GM18517 (cell line): ENCODE results near the gene CLCA1.

Experiments
- ATAC-seq: cut with Tn5 transposase; IDR thresholded peaks from one replicate; pipeline ENCODE4 v1.9.1; 2021; ENCODE audit warnings: mild to moderate bottlenecking, moderate library complexity; ENCODE audit not compliant: unreplicated experiment

Gene CLCA1

DNA sequence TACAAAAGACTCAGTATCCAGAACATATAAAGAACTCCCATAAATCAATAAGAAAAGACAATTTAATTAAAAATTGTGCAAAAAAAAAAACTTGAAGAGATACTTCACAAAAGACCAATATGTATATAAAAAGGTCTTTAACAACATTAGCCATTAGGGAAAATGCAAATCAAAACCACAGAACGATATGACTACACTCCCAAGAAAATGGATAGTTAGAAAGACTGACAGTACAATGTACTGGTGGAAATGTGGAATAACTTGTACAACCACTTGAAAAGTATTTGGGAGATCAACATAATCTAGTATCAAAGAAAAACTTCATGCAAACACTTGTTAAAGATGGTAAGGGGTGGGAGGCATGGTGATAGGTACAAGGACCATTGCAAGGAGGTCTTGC, 3.9 kb upstream of the CLCA1 start:
- ATAC-seq = no peak

- no peak for ATAC-seq
Observed at GRCh38 chr1:86466109-86466844, 2.5 kb upstream of the CLCA1 start.

- ATAC-seq = no peak
Observed at GRCh38 chr1:86466986-86467385, 1.7 kb upstream of the CLCA1 start.

DNA sequence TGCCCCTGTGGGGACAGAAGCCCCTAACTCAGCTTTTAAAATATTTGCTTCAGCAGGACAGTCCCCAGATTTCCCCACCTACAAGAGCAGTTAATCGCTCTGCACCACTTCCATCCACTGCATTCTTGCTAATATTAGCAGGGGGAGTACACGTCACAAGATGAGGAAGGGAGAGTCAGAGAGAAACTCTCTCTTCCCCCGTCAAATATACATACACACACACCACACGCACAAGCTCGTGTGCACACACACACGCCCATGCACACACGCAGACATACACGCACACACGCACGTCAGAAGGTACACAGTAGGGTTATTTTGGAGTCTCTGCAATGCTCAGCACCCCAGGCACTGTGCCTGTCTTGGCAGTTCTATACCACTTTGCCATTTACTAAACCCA, 2.1 kb downstream of the CLCA1 start:
- ATAC-seq = no peak

DNA sequence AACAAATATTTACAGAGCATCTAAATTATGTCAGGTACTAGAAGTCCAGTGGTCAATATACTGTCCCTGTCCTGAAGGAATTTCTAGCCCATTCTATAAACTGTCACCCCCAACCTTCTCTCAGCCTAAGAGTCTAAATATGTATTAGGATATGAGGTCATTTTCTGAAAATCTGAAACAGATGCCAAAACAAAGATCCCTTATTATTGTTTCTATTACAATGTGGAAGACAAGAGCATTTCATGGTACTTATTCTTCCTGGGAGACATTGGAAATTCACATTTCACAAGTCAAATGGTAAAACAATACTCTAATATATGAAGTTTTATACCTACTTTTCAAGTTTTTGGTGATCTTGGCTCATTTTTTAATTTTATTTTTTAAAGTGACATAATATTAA, 2.6 kb downstream of the CLCA1 start:
- ATAC-seq = no peak

DNA sequence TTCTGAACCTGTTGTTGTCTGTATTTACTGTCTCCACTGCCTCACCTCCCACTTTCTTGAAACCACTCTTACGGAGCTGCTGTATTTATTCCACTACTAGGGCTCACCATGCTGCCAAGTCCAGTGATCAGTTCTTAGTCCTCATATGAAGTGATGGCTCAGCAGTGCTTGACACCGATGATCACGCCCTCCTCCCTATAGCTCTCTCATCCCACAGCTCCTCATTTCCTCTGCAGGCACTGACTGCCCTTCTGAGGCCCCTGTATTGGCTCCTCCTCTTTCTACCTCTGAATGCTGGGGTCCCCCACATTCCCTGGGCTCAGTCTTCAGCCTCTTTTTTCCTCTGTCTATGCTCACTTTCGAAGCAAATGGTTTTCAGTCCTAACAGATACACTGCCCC, 3.4 kb downstream of the CLCA1 start:
- no peak for ATAC-seq

- no peak for ATAC-seq
Observed at GRCh38 chr1:86472767-86473166, 4.0 kb downstream of the CLCA1 start.

DNA sequence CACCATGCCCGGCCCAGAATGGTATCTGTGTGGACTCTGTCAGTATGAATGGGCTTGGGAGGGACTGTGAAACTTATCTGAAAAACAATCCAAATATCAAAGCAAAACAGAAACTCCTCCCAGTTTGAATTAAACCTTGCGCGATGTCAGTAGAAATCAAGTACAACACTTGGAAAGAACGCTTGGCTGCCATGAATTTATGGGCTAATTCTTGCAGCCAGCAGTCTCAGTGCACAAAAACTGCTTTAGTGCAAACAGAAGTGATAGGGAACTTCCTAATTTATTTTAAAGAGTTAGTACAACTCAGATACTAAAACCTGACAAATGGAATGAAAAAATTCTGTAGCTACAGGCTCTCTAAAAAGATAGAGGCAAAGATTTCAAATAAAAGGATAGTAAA, 8.5 kb downstream of the CLCA1 start:
- no peak for ATAC-seq

- no peak for ATAC-seq
Observed at GRCh38 chr1:86477682-86478081, 9.0 kb downstream of the CLCA1 start.

- ATAC-seq = no peak
Observed at GRCh38 chr1:86478416-86479156, 9.9 kb downstream of the CLCA1 start.

- no peak for ATAC-seq
Observed at GRCh38 chr1:86481966-86482365, 13.2 kb downstream of the CLCA1 start.

DNA sequence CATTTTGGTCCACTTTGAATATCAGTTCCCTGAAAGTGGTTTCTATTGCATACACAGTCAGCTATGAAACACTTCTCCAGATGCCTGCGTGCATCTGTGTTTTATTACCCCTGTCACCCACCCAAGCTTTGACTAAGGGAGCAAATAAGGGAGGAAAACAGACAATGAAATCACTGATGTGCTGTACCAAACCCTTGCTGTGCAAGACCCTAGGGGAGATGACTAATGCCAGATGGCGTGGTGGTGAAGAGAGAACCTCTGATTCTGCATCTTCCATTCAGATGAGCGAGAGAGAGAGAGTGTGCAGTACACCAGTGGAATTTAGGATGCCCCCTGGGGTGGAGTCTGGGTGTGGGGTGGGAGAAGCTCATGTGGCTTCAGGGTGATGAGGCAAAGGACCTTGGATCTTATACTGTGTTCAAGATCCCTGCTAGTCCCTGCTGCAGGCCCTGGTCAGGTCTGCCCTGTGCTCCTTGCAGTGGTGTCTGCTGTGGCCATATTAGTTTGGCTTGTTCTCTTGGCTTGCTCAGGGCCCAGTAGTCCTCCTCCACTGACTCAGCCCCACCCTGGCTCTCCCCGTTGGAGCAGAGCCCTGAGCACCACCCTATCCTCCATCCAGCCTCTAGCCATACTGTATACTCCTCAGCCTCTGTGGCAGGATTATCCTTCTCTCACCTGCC, 18.5 kb downstream of the CLCA1 start:
- no peak for ATAC-seq

DNA sequence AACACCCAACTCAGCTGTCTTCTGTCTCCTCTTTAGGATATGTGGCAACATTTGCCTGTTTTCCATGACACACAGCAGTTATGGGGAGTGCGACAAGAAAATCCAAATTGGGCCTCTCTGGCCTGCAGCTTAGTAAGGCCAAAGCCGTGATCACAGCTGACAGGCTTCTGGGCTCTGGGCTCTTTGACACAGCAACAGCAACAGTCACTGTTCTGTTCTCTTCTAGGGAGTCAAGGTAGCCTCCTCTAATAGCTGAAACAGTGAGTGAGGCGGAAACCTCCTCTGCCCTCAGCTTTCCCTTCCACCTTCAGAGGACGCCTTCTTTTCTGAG, 19.0 kb downstream of the CLCA1 start:
- ATAC-seq = no peak

GRCh38 chr1:86489242-86489878, 20.6 kb downstream of the CLCA1 start:
- ATAC-seq = no peak

- no peak for ATAC-seq
Observed at GRCh38 chr1:86491171-86491950, 22.6 kb downstream of the CLCA1 start.

DNA sequence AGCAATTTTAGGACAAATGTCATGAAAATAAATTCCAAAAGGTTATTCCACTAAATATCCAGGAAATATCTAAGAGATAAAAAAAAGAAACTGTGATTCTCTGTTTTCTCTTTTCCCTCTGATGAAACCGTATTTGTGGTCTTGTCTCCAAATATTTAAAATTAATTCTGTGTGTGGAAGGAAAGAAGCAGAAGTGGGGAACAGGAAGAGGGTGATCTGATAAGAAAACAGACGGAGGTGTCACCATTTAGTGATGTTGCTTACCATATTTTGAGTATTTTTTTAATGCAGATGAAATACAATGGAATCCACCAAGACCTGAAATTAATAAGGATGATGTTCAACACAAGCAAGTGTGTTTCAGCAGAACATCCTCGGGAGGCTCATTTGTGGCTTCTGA, 29.6 kb downstream of the CLCA1 start:
- ATAC-seq = no peak

GRCh38 chr1:86499987-86500593, 31.4 kb downstream of the CLCA1 start:
- ATAC-seq = peak; percentile 46

- no peak for ATAC-seq
Observed at GRCh38 chr1:86500714-86501113, 32.0 kb downstream of the CLCA1 start.

DNA sequence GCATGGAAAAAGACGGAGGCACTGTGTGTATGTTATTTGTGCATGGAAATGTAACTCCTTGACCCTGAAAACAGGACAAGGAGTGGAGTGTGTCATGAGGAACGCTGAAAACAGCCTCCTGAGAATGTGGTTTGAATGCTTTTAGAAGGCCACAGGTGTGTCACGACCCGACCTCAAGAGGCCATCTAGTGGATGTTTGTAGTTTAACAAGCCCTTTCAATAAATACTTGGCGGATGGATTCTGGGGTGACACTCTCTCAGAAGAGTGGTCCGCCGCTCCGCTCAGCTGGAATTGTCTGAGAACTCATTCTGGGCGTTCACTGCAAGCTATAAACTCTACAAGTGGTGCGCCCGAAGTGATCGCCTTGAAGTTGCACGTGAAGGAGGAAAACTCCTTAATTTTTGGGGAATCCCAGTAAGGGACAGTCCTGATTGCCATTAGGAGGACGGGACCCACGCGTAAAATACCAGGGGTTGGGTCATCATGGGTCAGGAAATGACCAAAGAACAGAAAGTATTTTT, 33.5 kb downstream of the CLCA1 start:
- peak; percentile 49 for ATAC-seq

DNA sequence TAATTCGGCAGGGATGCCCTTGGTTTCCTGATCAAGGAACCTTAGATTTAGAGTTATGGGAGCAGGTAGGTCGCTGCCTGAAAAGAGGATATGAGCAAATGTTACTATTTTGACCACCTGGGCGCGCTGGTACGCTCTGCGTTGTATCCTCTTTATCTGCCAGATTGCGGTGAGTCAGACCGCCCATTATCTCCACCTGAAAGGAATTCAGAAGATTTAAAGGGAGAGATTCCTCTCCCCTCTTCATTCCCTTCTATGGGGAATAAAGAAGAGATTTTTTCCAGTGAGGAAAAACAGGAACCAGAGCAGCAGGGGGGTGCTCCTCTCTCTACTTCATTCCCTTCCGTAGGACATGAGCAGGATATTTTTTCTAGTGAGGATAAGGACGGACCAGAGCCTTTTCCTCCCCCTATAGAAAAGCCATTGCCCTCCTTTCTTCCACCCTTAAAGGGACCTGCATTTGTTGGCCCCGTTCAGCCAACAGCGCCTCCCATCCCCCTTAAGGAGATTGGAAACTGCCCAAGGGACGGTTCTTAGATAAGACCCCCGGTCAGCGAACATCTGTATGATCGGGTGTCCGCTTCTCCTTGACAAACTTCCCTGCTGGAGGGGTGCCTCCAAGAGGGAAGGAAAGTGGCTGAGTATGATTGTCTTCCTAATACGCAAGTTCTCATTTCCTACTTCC, 34.1 kb downstream of the CLCA1 start:
- ATAC-seq = no peak
